Measurements from ENCODE around the gene PRODH. TPM values are rescaled to one million over a fixed set of nuclear protein-coding genes. Genes with fewer than 3 reads are reported as not detected.
"Not testable (repeated sequence)": the region's sequence is repeated elsewhere in the genome, so short reads cannot be mapped to it uniquely, and the experiment has no call there.

Gene PRODH
- total RNA-seq, 2 donors from 2014 or later: 65.1 to 67.5 TPM

DNA sequence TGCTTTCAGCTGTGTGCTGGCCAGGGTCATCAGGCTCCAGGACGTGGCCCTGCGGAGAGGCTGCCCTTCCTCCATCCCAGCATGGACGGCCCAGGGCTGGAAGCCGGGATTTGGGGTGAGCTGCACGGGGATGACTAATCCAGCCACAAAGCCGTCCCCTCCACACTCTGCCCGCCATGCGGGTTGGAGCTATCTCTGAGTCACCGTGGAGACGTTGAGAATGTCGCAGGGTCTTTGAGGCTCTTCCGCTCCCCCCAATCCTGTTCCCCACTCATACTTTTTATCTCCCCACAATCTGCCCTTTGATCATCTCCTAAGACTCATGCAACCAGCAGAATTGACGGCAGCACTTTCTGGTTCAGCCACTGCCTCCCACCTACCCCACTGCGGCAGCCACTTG is 22.6 kb upstream of the PRODH start:
- not testable (repeated sequence) for H3K4me3 Mint-ChIP-seq

DNA sequence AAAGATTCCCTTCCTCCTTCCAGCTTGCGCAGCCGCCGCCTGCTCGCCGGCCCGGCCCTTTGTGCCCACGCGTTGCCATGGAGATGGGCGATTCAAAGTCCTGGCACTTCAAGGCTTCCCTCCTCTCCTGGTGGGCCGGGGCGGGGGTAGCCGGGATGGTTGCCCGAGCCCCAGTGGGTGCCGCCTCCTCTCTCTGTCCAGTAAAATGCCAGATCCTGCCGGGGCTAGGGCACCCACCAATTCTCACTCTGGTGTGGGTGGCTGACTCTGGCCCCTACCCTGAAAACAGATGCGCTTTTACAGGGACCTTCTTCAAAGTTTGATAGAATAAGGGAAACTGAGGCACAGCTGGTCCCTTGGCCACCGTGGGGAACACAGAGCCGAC is 22.2 kb upstream of the PRODH start:
- H3K36me3 Mint-ChIP-seq (ENCODE audit: low read depth); H3K4me3 Mint-ChIP-seq: not testable (repeated sequence)

More for the DNA sequence above, 22.6 kb upstream of the PRODH start:
- H3K9ac ChIP-seq (ENCODE audit: extremely low read depth, low read length, poor library complexity, severe bottlenecking); H3K36me3 Mint-ChIP-seq (ENCODE audit: low read depth); H3K27ac Mint-ChIP-seq; H3K4me1 Mint-ChIP-seq; H3K27ac ChIP-seq (ENCODE audit: low read depth, low read length); H3K4me1 ChIP-seq (ENCODE audit: control insufficient read depth, insufficient read depth, low read length); H3K9me3 Mint-ChIP-seq; H3K9me3 ChIP-seq (ENCODE audit: control insufficient read depth, low read length); H3K4me3 ChIP-seq (ENCODE audit: low read length); H3K27me3 Mint-ChIP-seq (ENCODE audit: insufficient read depth); H3K27me3 ChIP-seq (ENCODE audit: control insufficient read depth, insufficient read depth, low read length, poor library complexity, severe bottlenecking); H3K36me3 ChIP-seq (ENCODE audit: control insufficient read depth, insufficient read depth, low read length); DNase-seq: not testable (repeated sequence)
- WGBS, 2 experiments (ENCODE audit: insufficient coverage in 1 of 2, insufficient read length in 1 of 2): 86 to 87% methylated on average over 11 to 14 of the region's 14 CpGs

DNA sequence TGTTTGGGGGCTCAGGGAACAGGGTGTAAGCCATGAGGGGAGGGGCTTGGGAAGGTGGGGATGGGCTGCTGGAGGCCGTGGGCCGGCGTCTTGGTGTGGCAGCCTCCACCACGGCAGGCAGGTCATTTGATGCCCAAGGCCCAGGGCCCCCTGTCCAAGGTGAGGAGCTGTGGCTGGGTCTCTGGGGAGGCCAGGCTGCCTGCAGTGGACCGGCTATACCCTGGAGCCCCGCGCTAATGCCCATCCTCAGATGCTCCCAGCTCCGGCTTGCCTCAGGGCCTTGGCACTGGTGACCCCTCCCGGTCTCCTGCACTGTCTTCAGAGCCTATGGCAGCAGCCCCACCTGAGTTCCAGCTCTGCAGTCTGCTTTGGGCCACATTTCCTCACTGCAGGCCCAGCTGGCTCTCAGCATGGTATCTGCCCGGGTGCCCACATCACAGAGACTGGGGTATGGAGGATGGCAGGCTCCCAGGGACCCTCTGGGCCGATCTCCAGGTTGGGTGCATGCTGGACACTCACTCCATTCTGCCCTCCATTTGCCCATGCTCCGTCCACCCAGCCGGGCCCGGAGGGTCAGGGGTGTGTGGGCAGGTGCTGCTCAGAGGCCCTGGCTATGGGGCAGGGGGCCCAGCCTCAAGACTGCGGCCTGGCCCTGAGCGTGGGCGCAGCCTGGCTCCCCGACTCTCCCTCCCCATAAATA is 21.7 kb upstream of the PRODH start:
- not testable (repeated sequence) for H3K4me1 ChIP-seq (ENCODE audit: control insufficient read depth, insufficient read depth, low read length); H3K4me1 Mint-ChIP-seq; H3K27ac ChIP-seq (ENCODE audit: low read depth, low read length); H3K9ac ChIP-seq (ENCODE audit: extremely low read depth, low read length, poor library complexity, severe bottlenecking); H3K9me3 Mint-ChIP-seq; DNase-seq; H3K4me3 Mint-ChIP-seq; H3K27me3 ChIP-seq (ENCODE audit: control insufficient read depth, insufficient read depth, low read length, poor library complexity, severe bottlenecking); H3K9me3 ChIP-seq (ENCODE audit: control insufficient read depth, low read length); H3K27me3 Mint-ChIP-seq (ENCODE audit: insufficient read depth); H3K36me3 Mint-ChIP-seq (ENCODE audit: low read depth); H3K36me3 ChIP-seq (ENCODE audit: control insufficient read depth, insufficient read depth, low read length); H3K4me3 ChIP-seq (ENCODE audit: low read length); H3K27ac Mint-ChIP-seq
- 92 to 100% methylated on average over 2 to 13 of the region's 18 CpGs for WGBS, 2 experiments (ENCODE audit: insufficient coverage in 1 of 2, insufficient read length in 1 of 2)

More for the DNA sequence above, 22.2 kb upstream of the PRODH start:
- not testable (repeated sequence) for DNase-seq; H3K27me3 ChIP-seq (ENCODE audit: control insufficient read depth, insufficient read depth, low read length, poor library complexity, severe bottlenecking); H3K9me3 Mint-ChIP-seq; H3K4me1 Mint-ChIP-seq; H3K27ac Mint-ChIP-seq; H3K9ac ChIP-seq (ENCODE audit: extremely low read depth, low read length, poor library complexity, severe bottlenecking); H3K9me3 ChIP-seq (ENCODE audit: control insufficient read depth, low read length); H3K27me3 Mint-ChIP-seq (ENCODE audit: insufficient read depth); H3K27ac ChIP-seq (ENCODE audit: low read depth, low read length); H3K36me3 ChIP-seq (ENCODE audit: control insufficient read depth, insufficient read depth, low read length); H3K4me1 ChIP-seq (ENCODE audit: control insufficient read depth, insufficient read depth, low read length); H3K4me3 ChIP-seq (ENCODE audit: low read length)
- 90 to 91% methylated on average over 5 to 18 of the region's 18 CpGs for WGBS, 2 experiments (ENCODE audit: insufficient coverage in 1 of 2, insufficient read length in 1 of 2)

DNA sequence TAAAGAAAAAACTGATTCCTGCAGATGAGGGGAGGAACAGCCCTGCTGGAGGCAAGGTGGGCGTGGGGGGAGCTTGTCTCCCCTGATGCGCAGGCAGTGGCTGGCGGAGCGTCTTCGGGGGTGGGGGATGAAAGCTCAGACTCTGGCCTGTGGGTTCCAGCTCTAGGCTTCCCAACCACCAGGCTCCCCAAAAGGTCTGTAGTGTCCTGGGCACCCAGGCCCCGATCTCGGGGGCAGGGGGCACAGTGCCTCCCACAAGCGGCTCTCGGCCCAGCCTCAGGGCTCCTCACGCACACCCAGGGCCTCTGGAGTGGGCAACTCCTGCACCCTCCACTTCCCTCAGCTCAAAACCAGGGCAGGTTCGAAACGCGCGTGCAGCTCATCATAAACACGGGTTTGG is 20.9 kb upstream of the PRODH start:
- not testable (repeated sequence) for H3K4me3 Mint-ChIP-seq; H3K36me3 Mint-ChIP-seq (ENCODE audit: low read depth); H3K27me3 ChIP-seq (ENCODE audit: control insufficient read depth, insufficient read depth, low read length, poor library complexity, severe bottlenecking); H3K27ac ChIP-seq (ENCODE audit: low read depth, low read length); H3K4me1 Mint-ChIP-seq; H3K36me3 ChIP-seq (ENCODE audit: control insufficient read depth, insufficient read depth, low read length); H3K9me3 Mint-ChIP-seq; H3K27me3 Mint-ChIP-seq (ENCODE audit: insufficient read depth); H3K9me3 ChIP-seq (ENCODE audit: control insufficient read depth, low read length); H3K4me3 ChIP-seq (ENCODE audit: low read length); H3K4me1 ChIP-seq (ENCODE audit: control insufficient read depth, insufficient read depth, low read length); H3K27ac Mint-ChIP-seq; DNase-seq; H3K9ac ChIP-seq (ENCODE audit: extremely low read depth, low read length, poor library complexity, severe bottlenecking)
- WGBS, 2 experiments (ENCODE audit: insufficient coverage in 1 of 2, insufficient read length in 1 of 2): 90% methylated on average over 15 of the region's 15 CpGs; no CpG with 5 or more reads in 1 of the 2 experiments

DNA sequence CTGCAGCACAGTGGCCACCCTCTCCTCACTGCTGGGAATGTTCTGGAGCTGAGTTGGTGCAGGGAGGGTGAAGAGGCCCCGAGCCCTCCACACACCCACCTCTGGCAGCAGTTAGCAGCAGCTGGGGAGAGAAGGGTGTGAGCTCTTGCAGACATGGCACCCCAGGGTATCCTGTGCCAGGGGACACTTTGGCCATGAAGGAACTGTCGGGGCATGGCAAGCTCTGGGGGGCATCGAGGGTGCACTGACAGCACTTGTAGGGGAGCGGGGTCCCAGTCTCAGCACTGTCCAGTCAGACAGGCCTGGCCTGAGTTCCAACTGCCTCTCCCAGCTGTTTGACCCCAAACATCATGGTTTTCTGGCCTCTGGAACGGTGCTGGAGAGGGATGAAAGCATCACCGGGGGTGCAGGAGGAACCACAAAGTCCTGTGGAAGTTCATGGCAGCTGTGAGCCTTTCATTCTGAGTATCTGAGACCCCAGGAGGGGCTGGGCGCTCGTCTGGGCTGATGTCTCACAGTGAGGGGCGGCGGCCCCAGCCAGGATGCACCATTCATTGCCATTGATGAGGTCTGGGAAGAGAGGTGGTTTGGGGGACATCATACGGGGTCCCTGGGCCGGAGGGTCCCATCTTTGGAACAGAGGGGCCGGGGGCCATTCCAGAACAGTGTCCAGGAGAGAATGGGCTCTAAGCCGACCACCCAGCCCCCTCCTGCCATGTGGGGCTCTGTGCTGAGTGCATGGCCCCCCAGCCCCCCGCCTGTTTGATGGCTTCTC is 20.2 kb upstream of the PRODH start:
- 83 to 84% methylated on average over 7 to 15 of the region's 15 CpGs for WGBS, 2 experiments (ENCODE audit: insufficient coverage in 1 of 2, insufficient read length in 1 of 2)
- H3K9me3 Mint-ChIP-seq; H3K27me3 Mint-ChIP-seq (ENCODE audit: insufficient read depth); H3K36me3 Mint-ChIP-seq (ENCODE audit: low read depth); H3K27me3 ChIP-seq (ENCODE audit: control insufficient read depth, insufficient read depth, low read length, poor library complexity, severe bottlenecking); H3K4me3 Mint-ChIP-seq; H3K27ac ChIP-seq (ENCODE audit: low read depth, low read length); DNase-seq; H3K36me3 ChIP-seq (ENCODE audit: control insufficient read depth, insufficient read depth, low read length); H3K4me1 Mint-ChIP-seq; H3K9ac ChIP-seq (ENCODE audit: extremely low read depth, low read length, poor library complexity, severe bottlenecking); H3K27ac Mint-ChIP-seq; H3K9me3 ChIP-seq (ENCODE audit: control insufficient read depth, low read length); H3K4me3 ChIP-seq (ENCODE audit: low read length); H3K4me1 ChIP-seq (ENCODE audit: control insufficient read depth, insufficient read depth, low read length): not testable (repeated sequence)

Measured in endodermal cell (in vitro differentiated cells).